K562 (cell line): ENCODE results near the gene OSGEP. TPM values are rescaled to one million over a fixed set of nuclear protein-coding genes. Genes with fewer than 3 reads are reported as not detected.

Experiments used
- CCAR2 ChIP-seq: fragments of 200-400 bp; formaldehyde crosslinking; IDR thresholded peaks from 2 replicates; pipeline ENCODE4 v1.6.1; 2017; ENCODE audit warnings: mild to moderate bottlenecking, low read depth, low read length
- E2F3 ChIP-seq: fragments of 250-450 bp; sonication (Bioruptor Pico); IDR thresholded peaks from 2 replicates; pipeline ENCODE4 v1.4.0; 2020; ENCODE audit warnings: mild to moderate bottlenecking
- E4F1 ChIP-seq: fragments of 250-450 bp; sonication (Bioruptor Pico); IDR thresholded peaks from 2 replicates; pipeline ENCODE4 v1.5.0; 2021; ENCODE audit warnings: mild to moderate bottlenecking, borderline replicate concordance
- ETV5 ChIP-seq: sonication (generic); formaldehyde crosslinking; IDR thresholded peaks from 2 replicates; pipeline ENCODE4 v1.4.0; 2020; ENCODE audit warnings: low read depth, mild to moderate bottlenecking, missing genetic modification reagents
- GATA2 ChIP-seq: sonication (generic); formaldehyde crosslinking; IDR thresholded peaks from 2 replicates; pipeline ENCODE4 v1.4.0; 2020; ENCODE audit warnings: mild to moderate bottlenecking, missing genetic modification reagents
- HDAC2 ChIP-seq: fragments of 450-650 bp; IDR thresholded peaks from 2 replicates; pipeline ENCODE4 v1.6.1; 2016; ENCODE audit warnings: mild to moderate bottlenecking
- HNRNPL ChIP-seq: fragments of 200-400 bp; formaldehyde crosslinking; IDR thresholded peaks from 2 replicates; pipeline ENCODE4 v1.6.1; 2017; ENCODE audit warnings: low read depth, mild to moderate bottlenecking, low read length
- HNRNPUL1 ChIP-seq: fragments of 200-400 bp; formaldehyde crosslinking; IDR thresholded peaks from 2 replicates; pipeline ENCODE4 v1.6.1; 2017; ENCODE audit warnings: low read length
- LEF1 ChIP-seq: fragments of 450-650 bp; IDR thresholded peaks from 2 replicates; pipeline ENCODE4 v1.6.1; 2016; ENCODE audit warnings: mild to moderate bottlenecking
- MED1 ChIP-seq: sonication (generic); formaldehyde crosslinking; IDR thresholded peaks from 2 replicates; pipeline ENCODE4 v1.8.1; 2023; ENCODE audit warnings: missing genetic modification reagents, borderline replicate concordance
- NCOA1 ChIP-seq: fragments of 450-650 bp; IDR thresholded peaks from 2 replicates; pipeline ENCODE4 v1.6.1; 2016; ENCODE audit warnings: low read depth
- PKNOX1 ChIP-seq: fragments of 450-650 bp; IDR thresholded peaks from 2 replicates; pipeline ENCODE4 v1.6.1; 2016
- RBFOX2 ChIP-seq: fragments of 200-400 bp; formaldehyde crosslinking; IDR thresholded peaks from 2 replicates; pipeline ENCODE4 v1.6.1; 2017; ENCODE audit warnings: low read depth, mild to moderate bottlenecking, low read length, moderate library complexity
- SIN3A ChIP-seq, 2 experiments: fragments of 150-350 bp in 1 of 2; IDR thresholded peaks; 2 replicates each; pipeline ENCODE4 v1.6.1; 2011 to 2016; ENCODE audit warnings: borderline replicate concordance in 2 of 2, low read depth in 2 of 2, low read length in 2 of 2, mild to moderate bottlenecking in 2 of 2, moderate library complexity in 2 of 2; ENCODE audit not compliant: control insufficient read depth in 1 of 2
- SREBF2 ChIP-seq: sonication (generic); formaldehyde crosslinking; IDR thresholded peaks from 2 replicates; pipeline ENCODE4 v1.4.0; 2020; ENCODE audit warnings: mild to moderate bottlenecking, missing genetic modification reagents
- STAT5A ChIP-seq: IDR thresholded peaks from 2 replicates; pipeline ENCODE4 v1.6.1; 2012; ENCODE audit warnings: low read length, inconsistent platforms, borderline replicate concordance
- TEAD1 ChIP-seq, 2 experiments: fragments of 450-650 bp in 1 of 2; sonication (generic) in 1 of 2; formaldehyde crosslinking; IDR thresholded peaks; 2 replicates each; pipeline versions ENCODE4 v1.4.0 to v1.8.0; 2020 to 2022; ENCODE audit warnings: mild to moderate bottlenecking in 2 of 2, missing genetic modification reagents in 1 of 2
- ZBED1 ChIP-seq: IDR thresholded peaks from 2 replicates; pipeline ENCODE4 v1.6.1; 2014
- ZFP1 ChIP-seq: fragments of 450-650 bp; formaldehyde crosslinking; IDR thresholded peaks from 2 replicates; pipeline ENCODE4 v1.4.0; 2020; ENCODE audit warnings: mild to moderate bottlenecking, mixed read lengths
- polyA plus RNA-seq, 8 experiments: library from polyadenylated mRNA; depleted of rRNA in 4 of 8; stranded (reverse) in 5 of 8; unstranded in 3 of 8; fragments of >200 nt; fragmentation: Nextera tagmentation in 2 of 8; fragmentation: Illumina TruSeq in 1 of 8; extraction: Ambion mirVana in 2 of 8; extraction: Trizol in 1 of 8; gene quantifications; 2 replicates each; pipeline versions ENCODE4 v1.2.1 to v1.2.3, GENCODE V29; 2011 to 2014; ENCODE audit warnings: inconsistent platforms in 1 of 8, missing spikeins in 1 of 8
- total RNA-seq, 7 experiments: library from RNA; depleted of rRNA in 6 of 7; stranded (reverse); fragments of >200 nt in 6 of 7; fragmentation: Illumina TruSeq in 2 of 7; extraction: Trizol in 2 of 7; gene quantifications; 2 replicates each; pipeline versions ENCODE4 v1.2.1 to v1.2.3, GENCODE V29; 2011 to 2021; ENCODE audit warnings: low replicate concordance in 1 of 7
- TF ChIP-seq, protein P1 (sequence below): fragments of 250-450 bp; sonication (Bioruptor Pico); IDR thresholded peaks from 2 replicates; pipeline ENCODE4 v1.4.0; 2020; ENCODE audit warnings: mild to moderate bottlenecking, moderate library complexity
- TF ChIP-seq, protein P2 (sequence below): fragments of 250-450 bp; sonication (Bioruptor Pico); IDR thresholded peaks from 2 replicates; pipeline ENCODE4 v1.4.0; 2020

OSGEP gene
- total and polyA plus RNA-seq, 9 of the 15 experiments (the other 6 are each of a cell fraction or from before 2014, with no cell fraction given) = 32.1 to 59.2 (median 44.1) TPM

- TF ChIP-seq SIN3A (IDR thresholded peaks at IDR 0.05; ENCODE audit: borderline replicate concordance in 2 of 2, control insufficient read depth in 1 of 2, low read depth in 2 of 2, low read length in 2 of 2) (no peak), HNRNPUL1 (no peak), HNRNPL (peak; percentile 82; the same call in 1 of the 2 replicates), E2F3 (CRISPR knock-in tag) (no peak), PKNOX1 (no peak), CCAR2 (no peak), GATA2 (CRISPR knock-in tag) (no peak), STAT5A (no peak), E4F1 (CRISPR knock-in tag) (no peak), TEAD1 (CRISPR knock-in tag; IDR thresholded peaks at IDR 0.05) (no peak), SREBF2 (CRISPR knock-in tag) (no peak), ZBED1 (no peak), RBFOX2 (peak; percentile 90), NCOA1 (0 out of 2 replicates have a peak, but pooled peaks have one; percentile 38), ETV5 (CRISPR knock-in tag) (peak; percentile 78; the same call in 1 of the 2 replicates), HDAC2 (peak; percentile 57; the same call in 1 of the 2 replicates), MED1 (CRISPR knock-in tag) (no peak), LEF1 (no peak), ZFP1 (CRISPR knock-in tag) (no peak)
- TF ChIP-seq, protein P1, sequence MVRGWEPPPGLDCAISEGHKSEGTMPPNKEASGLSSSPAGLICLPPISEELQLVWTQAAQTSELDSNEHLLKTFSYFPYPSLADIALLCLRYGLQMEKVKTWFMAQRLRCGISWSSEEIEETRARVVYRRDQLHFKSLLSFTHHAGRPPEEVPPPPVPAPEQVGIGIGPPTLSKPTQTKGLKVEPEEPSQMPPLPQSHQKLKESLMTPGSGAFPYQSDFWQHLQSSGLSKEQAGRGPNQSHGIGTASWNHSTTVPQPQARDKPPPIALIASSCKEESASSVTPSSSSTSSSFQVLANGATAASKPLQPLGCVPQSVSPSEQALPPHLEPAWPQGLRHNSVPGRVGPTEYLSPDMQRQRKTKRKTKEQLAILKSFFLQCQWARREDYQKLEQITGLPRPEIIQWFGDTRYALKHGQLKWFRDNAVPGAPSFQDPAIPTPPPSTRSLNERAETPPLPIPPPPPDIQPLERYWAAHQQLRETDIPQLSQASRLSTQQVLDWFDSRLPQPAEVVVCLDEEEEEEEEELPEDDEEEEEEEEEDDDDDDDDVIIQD (CRISPR knock-in tag) = no peak
- TF ChIP-seq, protein P2, sequence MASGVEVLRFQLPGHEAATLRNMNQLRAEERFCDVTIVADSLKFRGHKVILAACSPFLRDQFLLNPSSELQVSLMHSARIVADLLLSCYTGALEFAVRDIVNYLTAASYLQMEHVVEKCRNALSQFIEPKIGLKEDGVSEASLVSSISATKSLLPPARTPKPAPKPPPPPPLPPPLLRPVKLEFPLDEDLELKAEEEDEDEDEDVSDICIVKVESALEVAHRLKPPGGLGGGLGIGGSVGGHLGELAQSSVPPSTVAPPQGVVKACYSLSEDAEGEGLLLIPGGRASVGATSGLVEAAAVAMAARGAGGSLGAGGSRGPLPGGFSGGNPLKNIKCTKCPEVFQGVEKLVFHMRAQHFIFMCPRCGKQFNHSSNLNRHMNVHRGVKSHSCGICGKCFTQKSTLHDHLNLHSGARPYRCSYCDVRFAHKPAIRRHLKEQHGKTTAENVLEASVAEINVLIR (CRISPR knock-in tag) = no peak
These were observed 41.5 kb downstream of the OSGEP start, which contains the start of gene TEP1 (continued) for GRCh38 chr14:20412876-20413743.
